ENCODE data around the gene DUSP28.

- TF ChIP-seq CTCF (IDR thresholded peaks at IDR 0.05) (no peak), EZH2 (IDR thresholded peaks at IDR 0.05; ENCODE audit: borderline replicate concordance, insufficient read depth, low read depth, low read length, poor library complexity, severe bottlenecking) (no peak)
Measured at GRCh38 chr2:240578110-240578450, 17.9 kb downstream of the DUSP28 start.

Measured in B cell (primary cell).